Mesothelial cell of epicardium (in vitro differentiated cells): Measurements from ENCODE around the gene AP4E1. TPM values are rescaled to one million over a fixed set of nuclear protein-coding genes. Genes with fewer than 3 reads are reported as not detected.

Experiments used
- DNase-seq, 2 experiments: peaks; one replicate each; pipeline ENCODE4 v3.0.0; 2021; ENCODE audit warnings: low spot score in 2 of 2; ENCODE audit not compliant: unreplicated experiment in 2 of 2
- H3K27ac Mint-ChIP-seq: 2 replicates; pipeline ENCODE4 v1.8.0; 2021; ENCODE audit warnings: mixed read lengths
- H3K27me3 Mint-ChIP-seq: 2 replicates; pipeline ENCODE4 v1.8.0; 2021; ENCODE audit warnings: low read depth, mixed read lengths
- H3K36me3 Mint-ChIP-seq: 2 replicates; pipeline ENCODE4 v1.8.0; 2021; ENCODE audit warnings: mixed read lengths
- H3K4me1 Mint-ChIP-seq: 2 replicates; pipeline ENCODE4 v1.8.0; 2021; ENCODE audit warnings: mixed read lengths
- H3K4me3 Mint-ChIP-seq: 2 replicates; pipeline ENCODE4 v1.8.0; 2021; ENCODE audit warnings: mild to moderate bottlenecking, moderate library complexity, mixed read lengths
- H3K9me3 Mint-ChIP-seq: 2 replicates; pipeline ENCODE4 v1.8.0; 2021; ENCODE audit warnings: mixed read lengths
- CTCF ChIP-seq: fragments of 200-600 bp; sonication (generic); IDR thresholded peaks from one replicate; pipeline ENCODE4 v1.5.0; 2021; ENCODE audit warnings: antibody characterized with exemption; ENCODE audit not compliant: unreplicated experiment
- total RNA-seq: library from RNA; stranded (reverse); gene quantifications from 3 replicates; pipeline ENCODE4 v1.2.1, GENCODE V29; 2021

Gene AP4E1
- total RNA-seq: 8.6 to 10.0 TPM (median 9.7 TPM) in 3 replicates

- peak within 1 kb of the TSS; percentile 84 for H3K4me3 Mint-ChIP-seq
- peak within 1 kb of the TSS; percentile 93 for H3K27ac Mint-ChIP-seq
- H3K27me3 Mint-ChIP-seq: no peaks in the 10 kb centered on the region
- no peaks in the 10 kb centered on the region for H3K9me3 Mint-ChIP-seq
- peaks cover 19% of the 10 kb centered on the region for H3K4me1 Mint-ChIP-seq
- peak; percentile 100 for TF ChIP-seq CTCF
- DNase-seq: peak; percentile 79 to 95
- peaks cover 3% of the 10 kb centered on the region for H3K36me3 Mint-ChIP-seq
These were observed at the start of gene AP4E1 for GRCh38 chr15:50908209-50909009. Gene AP4E1, plus strand, starts transcription at chr15:50908683. Its CDS starts 96 bp downstream, at chr15:50908779.

- no peaks in the 10 kb centered on the region for H3K36me3 Mint-ChIP-seq
- no peak for TF ChIP-seq CTCF
- no peak overlapping the region for H3K27ac Mint-ChIP-seq
- no peaks in the 10 kb centered on the region for H3K9me3 Mint-ChIP-seq
- DNase-seq: no peak
- H3K4me3 Mint-ChIP-seq: no peak overlapping the region
- no peaks in the 10 kb centered on the region for H3K27me3 Mint-ChIP-seq
- H3K4me1 Mint-ChIP-seq: peaks cover 33% of the 10 kb centered on the region
These were observed 47.7 kb upstream of the AP4E1 start for GRCh38 chr15:50860824-50861223.

GRCh38 chr15:50862553-50862952 lies 45.9 kb upstream of the AP4E1 start:
- Mint-ChIP-seq H3K4me1 (peaks cover 31% of the 10 kb centered on the region), H3K27ac (no peak overlapping the region), H3K9me3 (no peaks in the 10 kb centered on the region), H3K4me3 (no peak overlapping the region), H3K36me3 (no peaks in the 10 kb centered on the region), H3K27me3 (no peaks in the 10 kb centered on the region)
- no peak for DNase-seq
- no peak for TF ChIP-seq CTCF

- Mint-ChIP-seq H3K27me3 (no peaks in the 10 kb centered on the region), H3K27ac (no peak overlapping the region), H3K36me3 (no peaks in the 10 kb centered on the region), H3K4me1 (peaks cover 25% of the 10 kb centered on the region), H3K9me3 (no peaks in the 10 kb centered on the region), H3K4me3 (no peak overlapping the region)
- no peak for TF ChIP-seq CTCF
- DNase-seq: no peak
These were observed 43.6 kb upstream of the AP4E1 start for GRCh38 chr15:50864873-50865272.

GRCh38 chr15:50865515-50866353 lies 42.7 kb upstream of the AP4E1 start:
- Mint-ChIP-seq H3K9me3 (no peaks in the 10 kb centered on the region), H3K36me3 (no peaks in the 10 kb centered on the region), H3K4me1 (peaks cover 25% of the 10 kb centered on the region), H3K27me3 (no peaks in the 10 kb centered on the region), H3K27ac (peak overlapping the region; percentile 18), H3K4me3 (no peak overlapping the region)
- no peak for TF ChIP-seq CTCF
- no peak for DNase-seq
